Loucy (cell line): ENCODE measurements around the gene RP2.

Experiments used
- EZH2phosphoT487 ChIP-seq: fragments of 200-600 bp; IDR thresholded peaks from 2 replicates; pipeline ENCODE4 v1.6.1; 2018; ENCODE audit warnings: antibody characterized with exemption, mild to moderate bottlenecking, moderate library complexity, borderline replicate concordance
- TF ChIP-seq, protein P1 (sequence below): fragments of 200-600 bp; sonication (generic); conservative IDR thresholded peaks from 2 replicates; pipeline ENCODE4 v1.5.1; 2014; ENCODE audit warnings: mild to moderate bottlenecking, antibody characterized with exemption, low read length

DNA sequence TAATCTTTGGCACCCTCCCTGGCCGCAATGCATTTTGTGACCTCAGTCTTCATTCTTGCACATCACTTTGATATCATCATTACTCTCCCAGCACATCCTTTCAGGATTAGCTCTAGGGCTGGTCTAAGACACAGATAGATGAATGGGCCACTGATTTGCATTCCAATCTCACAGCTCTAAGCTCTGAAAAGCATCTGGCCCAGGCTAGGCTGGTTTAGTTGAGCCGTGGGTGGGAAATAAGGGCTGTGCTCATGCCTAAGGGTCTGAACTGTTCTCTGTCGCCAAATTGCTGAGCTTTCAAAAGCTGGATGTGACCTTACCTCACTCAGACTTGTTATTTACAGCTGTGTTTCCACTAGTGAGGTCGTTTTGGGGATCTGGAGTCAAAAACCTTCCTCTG, 47.9 kb upstream of the RP2 start:
- TF ChIP-seq EZH2phosphoT487 = no peak
- TF ChIP-seq, protein P1, sequence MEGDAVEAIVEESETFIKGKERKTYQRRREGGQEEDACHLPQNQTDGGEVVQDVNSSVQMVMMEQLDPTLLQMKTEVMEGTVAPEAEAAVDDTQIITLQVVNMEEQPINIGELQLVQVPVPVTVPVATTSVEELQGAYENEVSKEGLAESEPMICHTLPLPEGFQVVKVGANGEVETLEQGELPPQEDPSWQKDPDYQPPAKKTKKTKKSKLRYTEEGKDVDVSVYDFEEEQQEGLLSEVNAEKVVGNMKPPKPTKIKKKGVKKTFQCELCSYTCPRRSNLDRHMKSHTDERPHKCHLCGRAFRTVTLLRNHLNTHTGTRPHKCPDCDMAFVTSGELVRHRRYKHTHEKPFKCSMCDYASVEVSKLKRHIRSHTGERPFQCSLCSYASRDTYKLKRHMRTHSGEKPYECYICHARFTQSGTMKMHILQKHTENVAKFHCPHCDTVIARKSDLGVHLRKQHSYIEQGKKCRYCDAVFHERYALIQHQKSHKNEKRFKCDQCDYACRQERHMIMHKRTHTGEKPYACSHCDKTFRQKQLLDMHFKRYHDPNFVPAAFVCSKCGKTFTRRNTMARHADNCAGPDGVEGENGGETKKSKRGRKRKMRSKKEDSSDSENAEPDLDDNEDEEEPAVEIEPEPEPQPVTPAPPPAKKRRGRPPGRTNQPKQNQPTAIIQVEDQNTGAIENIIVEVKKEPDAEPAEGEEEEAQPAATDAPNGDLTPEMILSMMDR = no peak
